K562 (cell line): Measurements from ENCODE around the gene CDH1. TPM values are rescaled to one million over a fixed set of nuclear protein-coding genes. Genes with fewer than 3 reads are reported as not detected.

ENCODE experiments used
- CBFA2T2 ChIP-seq: fragments of 450-650 bp; conservative IDR thresholded peaks from 2 replicates; pipeline ENCODE4 v1.6.1; 2017; ENCODE audit warnings: mild to moderate bottlenecking
- CTBP1 ChIP-seq: fragments of 450-650 bp; IDR thresholded peaks from 2 replicates; pipeline ENCODE4 v1.6.1; 2016; ENCODE audit warnings: borderline replicate concordance
- EZH2 ChIP-seq: IDR thresholded peaks from 2 replicates; pipeline ENCODE4 v1.6.1; 2012; ENCODE audit warnings: low read depth, mild to moderate bottlenecking, inconsistent platforms, low read length, borderline replicate concordance
- FOXM1 ChIP-seq, 2 experiments: fragments of 450-650 bp in 1 of 2; sonication (generic) in 1 of 2; formaldehyde crosslinking in 1 of 2; IDR thresholded peaks; 2 replicates each; pipeline versions ENCODE4 v1.6.1 to v1.9.0; 2017 to 2022; ENCODE audit warnings: low read depth in 2 of 2, mild to moderate bottlenecking in 2 of 2, missing genetic modification reagents in 1 of 2, moderate library complexity in 1 of 2
- ID3 ChIP-seq, 2 experiments: fragments of 250-450 bp in 1 of 2; fragments of 450-650 bp in 1 of 2; sonication (Bioruptor Pico) in 1 of 2; IDR thresholded peaks; 2 replicates each; pipeline versions ENCODE4 v1.6.1 to v1.8.0; 2016 to 2021; ENCODE audit warnings: mild to moderate bottlenecking in 2 of 2, moderate library complexity in 2 of 2, missing compliant biosample characterization in 1 of 2, missing genetic modification characterization in 1 of 2
- MEF2D ChIP-seq: conservative IDR thresholded peaks from 2 replicates; pipeline ENCODE4 v1.6.1; 2016; ENCODE audit warnings: low read depth, missing genetic modification characterization, missing compliant biosample characterization
- MGA ChIP-seq: fragments of 450-650 bp; IDR thresholded peaks from 2 replicates; pipeline ENCODE4 v1.6.1; 2016; ENCODE audit warnings: mild to moderate bottlenecking, moderate library complexity
- PML ChIP-seq: IDR thresholded peaks from 2 replicates; pipeline ENCODE4 v1.6.1; 2012; ENCODE audit warnings: low read length, inconsistent platforms
- SMAD2 ChIP-seq: fragments of 150-350 bp; IDR thresholded peaks from 2 replicates; pipeline ENCODE4 v1.6.1; 2014; ENCODE audit warnings: low read depth, mild to moderate bottlenecking, low read length
- SOX6 ChIP-seq: fragments of 450-650 bp; IDR thresholded peaks from 2 replicates; pipeline ENCODE4 v1.6.1; 2014; ENCODE audit warnings: mild to moderate bottlenecking
- SREBF2 ChIP-seq: sonication (generic); formaldehyde crosslinking; IDR thresholded peaks from 2 replicates; pipeline ENCODE4 v1.4.0; 2020; ENCODE audit warnings: mild to moderate bottlenecking, missing genetic modification reagents
- U2AF1 ChIP-seq: fragments of 200-400 bp; formaldehyde crosslinking; optimal IDR thresholded peaks from 2 replicates; pipeline ENCODE3; 2017; ENCODE audit warnings: mild to moderate bottlenecking, low read depth, low read length, moderate library complexity
- ZNF232 ChIP-seq: sonication (generic); formaldehyde crosslinking; IDR thresholded peaks from 2 replicates; pipeline ENCODE4 v1.8.0; 2022; ENCODE audit warnings: mild to moderate bottlenecking, missing genetic modification reagents
- ZNF239 ChIP-seq: fragments of 250-450 bp; sonication (Bioruptor Pico); IDR thresholded peaks from 2 replicates; pipeline ENCODE4 v1.4.0; 2020; ENCODE audit warnings: mild to moderate bottlenecking
- polyA plus RNA-seq, 8 experiments: library from polyadenylated mRNA; depleted of rRNA in 4 of 8; stranded (reverse) in 5 of 8; unstranded in 3 of 8; fragments of >200 nt; fragmentation: Nextera tagmentation in 2 of 8; fragmentation: Illumina TruSeq in 1 of 8; extraction: Ambion mirVana in 2 of 8; extraction: Trizol in 1 of 8; gene quantifications; 2 replicates each; pipeline versions ENCODE4 v1.2.1 to v1.2.3, GENCODE V29; 2011 to 2014; ENCODE audit warnings: inconsistent platforms in 1 of 8, missing spikeins in 1 of 8
- total RNA-seq, 7 experiments: library from RNA; depleted of rRNA in 6 of 7; stranded (reverse); fragments of >200 nt in 6 of 7; fragmentation: Illumina TruSeq in 2 of 7; extraction: Trizol in 2 of 7; gene quantifications; 2 replicates each; pipeline versions ENCODE4 v1.2.1 to v1.2.3, GENCODE V29; 2011 to 2021; ENCODE audit warnings: low replicate concordance in 1 of 7

CDH1 gene
- total and polyA plus RNA-seq, 9 of the 15 experiments (the other 6 are each of a cell fraction or from before 2014, with no cell fraction given), result 0.01 to 0.69 TPM; not detected in 7

- TF ChIP-seq MGA (no peak), SREBF2 (CRISPR knock-in tag) (no peak), ZNF239 (CRISPR knock-in tag) (no peak), FOXM1 (IDR thresholded peaks at IDR 0.05; ENCODE audit: low read depth) (0 out of 2 replicates have a peak, but pooled peaks have one; percentile 46), FOXM1 (CRISPR knock-in tag; IDR thresholded peaks at IDR 0.05; ENCODE audit: low read depth) (no peak), ID3 (CRISPR knock-in tag; IDR thresholded peaks at IDR 0.05) (no peak), ID3 (tag; IDR thresholded peaks at IDR 0.05) (0 out of 2 replicates have a peak, but pooled peaks have one; percentile 53), ZNF232 (no peak), CTBP1 (peak; percentile 93), SOX6 (peak; percentile 69; the same call in 1 of the 2 replicates), U2AF1 (no peak), SMAD2 (no peak), EZH2 (no peak), MEF2D (no peak), PML (peak; percentile 61; the same call in 1 of the 2 replicates), CBFA2T2 (peak; percentile 85)
Observed at GRCh38 chr16:68732042-68732680, 4.9 kb upstream of the CDH1 start (continued).
